ENCODE results near the gene TYMS. TPM values are rescaled to one million over a fixed set of nuclear protein-coding genes. Genes with fewer than 3 reads are reported as not detected.

Gene TYMS
- total RNA-seq, 1 experiment from 2014 or later = 202 TPM

DNA sequence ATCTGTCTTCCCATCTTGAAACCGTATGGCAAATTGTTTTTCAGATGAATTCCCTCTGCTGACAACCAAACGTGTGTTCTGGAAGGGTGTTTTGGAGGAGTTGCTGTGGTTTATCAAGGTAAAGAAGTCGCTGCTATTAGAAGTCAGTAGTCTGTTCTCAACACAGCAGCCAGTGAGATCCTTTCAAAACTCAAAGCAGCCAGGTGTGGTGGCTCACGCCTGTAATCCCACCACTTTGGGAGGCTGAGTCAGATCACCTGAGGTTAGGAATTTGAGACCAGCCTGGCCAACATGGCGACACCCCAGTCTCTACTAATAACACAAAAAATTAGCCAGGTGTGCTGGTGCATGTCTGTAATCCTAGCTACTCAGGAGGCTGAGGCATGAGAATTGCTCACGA, 2.1 kb downstream of the TYMS start:
- POLR2A ChIA-PET = no interaction called here
- ATAC-seq (no peak), DNase-seq (ENCODE audit: low read depth, low spot score) (no peak)
- no peaks in the 10 kb centered on the region for H3K27me3 ChIP-seq (ENCODE audit: control insufficient read depth, insufficient read depth, low read length)
- TF ChIP-seq SIN3A (IDR thresholded peaks at IDR 0.05; ENCODE audit: borderline replicate concordance, insufficient read depth, low read depth, low read length) (no peak), TCF7L2 (IDR thresholded peaks at IDR 0.05; ENCODE audit: low read depth, low read length) (no peak), POLR2AphosphoS5 (IDR thresholded peaks at IDR 0.05; ENCODE audit: low read depth, low read length) (no peak), CTCF (IDR thresholded peaks at IDR 0.05) (no peak)
- TF ChIP-seq, protein P1, sequence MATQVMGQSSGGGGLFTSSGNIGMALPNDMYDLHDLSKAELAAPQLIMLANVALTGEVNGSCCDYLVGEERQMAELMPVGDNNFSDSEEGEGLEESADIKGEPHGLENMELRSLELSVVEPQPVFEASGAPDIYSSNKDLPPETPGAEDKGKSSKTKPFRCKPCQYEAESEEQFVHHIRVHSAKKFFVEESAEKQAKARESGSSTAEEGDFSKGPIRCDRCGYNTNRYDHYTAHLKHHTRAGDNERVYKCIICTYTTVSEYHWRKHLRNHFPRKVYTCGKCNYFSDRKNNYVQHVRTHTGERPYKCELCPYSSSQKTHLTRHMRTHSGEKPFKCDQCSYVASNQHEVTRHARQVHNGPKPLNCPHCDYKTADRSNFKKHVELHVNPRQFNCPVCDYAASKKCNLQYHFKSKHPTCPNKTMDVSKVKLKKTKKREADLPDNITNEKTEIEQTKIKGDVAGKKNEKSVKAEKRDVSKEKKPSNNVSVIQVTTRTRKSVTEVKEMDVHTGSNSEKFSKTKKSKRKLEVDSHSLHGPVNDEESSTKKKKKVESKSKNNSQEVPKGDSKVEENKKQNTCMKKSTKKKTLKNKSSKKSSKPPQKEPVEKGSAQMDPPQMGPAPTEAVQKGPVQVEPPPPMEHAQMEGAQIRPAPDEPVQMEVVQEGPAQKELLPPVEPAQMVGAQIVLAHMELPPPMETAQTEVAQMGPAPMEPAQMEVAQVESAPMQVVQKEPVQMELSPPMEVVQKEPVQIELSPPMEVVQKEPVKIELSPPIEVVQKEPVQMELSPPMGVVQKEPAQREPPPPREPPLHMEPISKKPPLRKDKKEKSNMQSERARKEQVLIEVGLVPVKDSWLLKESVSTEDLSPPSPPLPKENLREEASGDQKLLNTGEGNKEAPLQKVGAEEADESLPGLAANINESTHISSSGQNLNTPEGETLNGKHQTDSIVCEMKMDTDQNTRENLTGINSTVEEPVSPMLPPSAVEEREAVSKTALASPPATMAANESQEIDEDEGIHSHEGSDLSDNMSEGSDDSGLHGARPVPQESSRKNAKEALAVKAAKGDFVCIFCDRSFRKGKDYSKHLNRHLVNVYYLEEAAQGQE (IDR thresholded peaks at IDR 0.05; ENCODE audit: insufficient read depth in 1 of 2, low read depth in 2 of 2, low read length in 1 of 2) = no peak
- in situ Hi-C loops (cut with HindIII; ENCODE audit: low pct_unique_long_range_greater_than_20kb, low sequenced_read_pairs) = no loop called here
- CTCF ChIA-PET = no interaction called here
- H3K4me3 ChIP-seq (ENCODE audit: low read depth in 2 of 2, low read length in 2 of 2) = no peak overlapping the region; a peak in 1 of 4 replicates
- H3K4me1 ChIP-seq (ENCODE audit: control insufficient read depth, insufficient read depth, low read length) = peaks cover 14% of the 10 kb centered on the region
- H3K27ac ChIP-seq (ENCODE audit: low read length) = peak overlapping the region; percentile 96
- H3K36me3 ChIP-seq (ENCODE audit: control insufficient read depth, insufficient read depth, low read length) = peaks cover 10% of the 10 kb centered on the region
- intact Hi-C loops (cut with micrococcal nuclease; ENCODE audit: unreplicated experiment) = no loop called here
- BruUV-seq (replicated peaks) = no TSS peak
- no peaks in the 10 kb centered on the region for H3K9me3 ChIP-seq (ENCODE audit: control insufficient read depth, insufficient read depth, low read depth, low read length)

DNA sequence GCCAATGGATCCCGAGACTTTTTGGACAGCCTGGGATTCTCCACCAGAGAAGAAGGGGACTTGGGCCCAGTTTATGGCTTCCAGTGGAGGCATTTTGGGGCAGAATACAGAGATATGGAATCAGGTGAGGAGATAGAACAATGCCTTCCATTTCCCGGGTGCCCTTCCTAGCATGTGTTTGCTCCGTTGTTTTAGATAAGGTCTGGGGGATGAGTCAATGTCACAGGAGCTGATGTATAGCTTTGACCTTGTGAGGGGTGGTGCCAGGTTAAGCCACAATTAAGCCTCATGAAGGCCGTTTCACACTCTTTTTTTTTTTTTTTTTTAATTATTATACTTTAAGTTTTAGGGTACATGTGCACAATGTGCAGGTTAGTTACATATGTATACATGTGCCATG, 4.7 kb downstream of the TYMS start:
- no TSS peak for BruUV-seq (replicated peaks)
- intact Hi-C loops (cut with micrococcal nuclease; ENCODE audit: unreplicated experiment) (no loop called here), in situ Hi-C loops (cut with HindIII; ENCODE audit: low pct_unique_long_range_greater_than_20kb, low sequenced_read_pairs) (no loop called here)
- H3K4me1 ChIP-seq (ENCODE audit: control insufficient read depth, insufficient read depth, low read length) = peaks cover 8% of the 10 kb centered on the region
- no peak for ATAC-seq
- H3K9me3 ChIP-seq (ENCODE audit: control insufficient read depth, insufficient read depth, low read depth, low read length) = no peaks in the 10 kb centered on the region
- CTCF ChIA-PET = no interaction called here
- H3K4me3 ChIP-seq (ENCODE audit: low read depth in 2 of 2, low read length in 2 of 2) = no peak overlapping the region
- TF ChIP-seq CTCF (IDR thresholded peaks at IDR 0.05) = no peak
- TF ChIP-seq, protein P1 (IDR thresholded peaks at IDR 0.05; ENCODE audit: insufficient read depth in 1 of 2, low read depth in 2 of 2, low read length in 1 of 2) = no peak
- no peak for TF ChIP-seq POLR2AphosphoS5 (IDR thresholded peaks at IDR 0.05; ENCODE audit: low read depth, low read length)
- no peaks in the 10 kb centered on the region for H3K27me3 ChIP-seq (ENCODE audit: control insufficient read depth, insufficient read depth, low read length)
- H3K36me3 ChIP-seq (ENCODE audit: control insufficient read depth, insufficient read depth, low read length) = peaks cover 10% of the 10 kb centered on the region
- POLR2A ChIA-PET = interaction anchor here (0.8 kb wide), 1 partner anchor 10 kb away, joined by 3 read pairs; no protein-coding TSS in a partner anchor
- DNase-seq (ENCODE audit: low read depth, low spot score) = no peak
- no peak overlapping the region for H3K27ac ChIP-seq (ENCODE audit: low read length)

All from Panc1 (cell line).